HG03571 (cell line): Measurements from ENCODE around the gene SDF2L1.
A peak's percentile ranks its signal among the peaks of the same experiment; 100 is the strongest.
"Not testable (repeated sequence)": the region's sequence is repeated elsewhere in the genome, so short reads cannot be mapped to it uniquely, and the experiment has no call there.

Experiments
- ATAC-seq: cut with Tn5 transposase; IDR thresholded peaks from one replicate; pipeline ENCODE4 v1.9.1; 2021; ENCODE audit not compliant: unreplicated experiment

Gene SDF2L1

DNA sequence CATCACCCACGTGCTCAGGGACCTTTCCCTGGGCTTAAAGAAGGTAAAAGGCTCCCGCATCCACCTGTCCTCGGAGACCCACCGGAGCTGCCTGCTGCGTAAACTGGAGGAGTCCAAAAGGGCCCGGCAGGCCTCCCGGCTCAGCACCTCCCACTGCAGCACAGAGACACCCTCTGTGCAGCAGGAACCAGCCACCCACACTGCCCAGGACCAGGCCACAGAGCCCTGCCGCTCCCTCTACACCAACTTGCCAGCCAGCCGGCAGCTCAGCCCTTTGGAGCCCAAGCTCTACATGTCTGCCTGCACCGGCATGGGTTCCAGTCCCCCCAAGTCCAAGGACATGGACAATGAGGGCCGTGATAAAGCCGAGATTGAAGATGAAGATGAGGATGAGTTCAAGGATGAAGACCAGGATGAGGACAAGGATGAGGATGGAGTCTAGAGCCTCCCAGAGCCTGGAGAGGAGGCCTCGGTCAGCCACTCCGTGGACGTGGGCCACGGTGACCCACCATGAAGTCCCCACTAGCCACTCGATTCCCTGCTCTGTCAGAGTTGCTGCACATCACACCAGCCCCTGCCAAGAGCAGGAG, 5.4 kb upstream of the SDF2L1 start:
- ATAC-seq, result no peak

DNA sequence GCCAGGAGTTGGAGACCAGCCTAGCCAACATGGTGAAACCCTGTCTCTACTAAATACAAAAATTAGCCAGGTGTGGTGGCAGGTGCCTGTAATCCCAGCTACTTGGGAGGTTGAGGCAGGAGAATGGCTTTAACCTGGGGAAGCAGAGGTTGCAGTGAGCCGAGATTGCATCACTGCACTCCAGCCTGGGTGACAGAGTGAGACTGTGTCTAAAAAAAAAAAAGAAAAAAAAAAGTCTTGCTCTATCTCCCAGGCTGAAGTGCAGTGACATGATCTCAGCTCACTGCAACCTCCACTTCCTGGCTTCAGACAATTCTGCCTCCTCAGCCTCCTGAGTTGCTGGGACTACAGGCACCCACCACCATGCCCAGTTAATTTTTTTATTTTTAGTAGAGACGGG, 4.7 kb upstream of the SDF2L1 start:
- not testable (repeated sequence) for ATAC-seq

DNA sequence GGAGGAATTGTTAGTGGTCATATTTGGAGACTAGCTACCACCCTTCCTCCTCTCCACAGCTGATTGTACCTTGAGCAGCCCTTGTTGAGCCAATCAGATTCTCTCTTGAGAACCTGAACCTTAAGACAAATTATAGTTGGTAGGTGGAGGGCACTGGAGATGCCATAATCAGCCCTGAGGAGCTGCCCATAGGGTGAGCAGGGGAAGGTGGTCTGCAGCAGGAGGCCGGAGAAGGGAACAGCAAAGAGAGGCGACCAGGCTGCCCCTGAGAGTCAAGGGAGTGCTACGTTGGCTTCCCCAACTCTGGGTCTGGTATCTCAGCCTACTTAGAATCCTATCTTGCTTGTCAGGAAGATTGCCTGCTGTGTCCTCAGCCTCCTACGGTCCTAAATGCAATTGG, 2.7 kb upstream of the SDF2L1 start:
- no peak for ATAC-seq

DNA sequence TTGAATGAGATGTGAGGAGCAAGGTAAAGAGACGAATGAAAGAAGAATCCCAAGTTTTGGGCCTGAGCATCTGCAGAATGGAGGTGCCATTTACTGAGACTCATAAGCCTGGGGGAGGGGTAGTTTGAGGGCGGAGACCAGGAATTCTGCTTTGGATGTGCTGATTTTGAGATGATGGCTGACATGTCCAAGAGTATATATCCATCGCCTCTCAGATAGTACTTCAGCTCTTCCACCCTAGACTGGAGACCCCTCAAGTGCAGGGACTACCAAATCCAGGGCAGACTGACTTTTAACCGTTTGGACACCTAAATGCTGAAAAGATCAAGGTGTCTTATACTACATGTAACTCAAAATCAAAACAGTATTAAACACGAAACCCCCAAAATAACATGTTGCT, 1.3 kb upstream of the SDF2L1 start:
- no peak for ATAC-seq

DNA sequence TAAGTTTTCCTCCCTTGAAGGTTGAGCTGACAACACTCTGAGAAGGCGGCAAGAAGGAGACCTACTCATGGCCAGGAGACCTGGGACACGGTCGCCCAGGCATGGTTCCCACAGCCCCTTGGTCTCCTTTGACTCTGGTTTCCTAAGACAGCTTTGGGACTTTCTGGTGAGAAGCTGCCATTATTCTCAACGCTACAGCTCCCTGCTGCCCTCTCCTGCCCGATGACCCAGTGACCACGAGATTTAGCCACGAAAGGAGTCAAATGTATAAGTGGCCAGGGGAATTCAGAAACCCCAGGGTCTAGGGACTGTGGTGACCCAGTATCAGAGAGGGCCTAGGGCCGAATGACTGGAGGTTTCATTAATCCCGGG, 699 bp upstream of the SDF2L1 start:
- ATAC-seq, result no peak

DNA sequence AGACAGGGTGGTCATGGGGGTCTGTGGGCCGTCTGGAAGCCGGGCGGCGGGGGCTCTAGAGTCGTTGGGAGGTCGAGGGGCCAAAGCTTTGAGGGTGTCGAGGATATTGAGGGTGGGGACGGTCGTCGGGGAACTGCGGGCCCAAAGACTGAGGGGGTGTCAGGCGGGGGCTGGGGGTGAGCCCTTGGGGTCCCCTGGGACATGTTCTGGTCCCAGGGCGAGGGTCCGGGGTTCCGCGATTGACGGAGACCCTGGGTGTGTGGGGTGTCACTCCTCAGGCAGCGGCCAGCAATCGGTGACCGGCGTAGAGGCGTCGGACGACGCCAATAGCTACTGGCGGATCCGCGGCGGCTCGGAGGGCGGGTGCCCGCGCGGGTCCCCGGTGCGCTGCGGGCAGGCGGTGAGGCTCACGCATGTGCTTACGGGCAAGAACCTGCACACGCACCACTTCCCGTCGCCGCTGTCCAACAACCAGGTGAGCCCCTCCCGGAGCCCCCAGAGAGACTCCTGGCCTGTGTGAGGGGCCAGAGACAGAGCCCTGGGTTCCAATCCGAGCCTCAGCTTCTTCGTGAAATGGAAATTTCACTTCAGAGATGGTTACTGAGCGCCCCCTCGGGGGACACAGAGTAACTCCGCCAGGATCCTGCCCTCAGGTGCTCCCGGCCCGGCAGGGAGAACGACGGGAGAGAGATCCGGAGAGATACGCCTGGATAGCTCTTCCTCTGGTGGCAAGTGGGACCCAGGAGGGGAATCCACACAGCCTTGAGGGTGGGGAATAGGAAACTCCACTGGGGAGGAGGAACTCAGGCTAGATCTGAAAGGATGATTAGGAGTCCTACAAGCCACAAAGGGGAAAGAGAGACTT, 714 bp downstream of the SDF2L1 start:
- ATAC-seq, result no peak

DNA sequence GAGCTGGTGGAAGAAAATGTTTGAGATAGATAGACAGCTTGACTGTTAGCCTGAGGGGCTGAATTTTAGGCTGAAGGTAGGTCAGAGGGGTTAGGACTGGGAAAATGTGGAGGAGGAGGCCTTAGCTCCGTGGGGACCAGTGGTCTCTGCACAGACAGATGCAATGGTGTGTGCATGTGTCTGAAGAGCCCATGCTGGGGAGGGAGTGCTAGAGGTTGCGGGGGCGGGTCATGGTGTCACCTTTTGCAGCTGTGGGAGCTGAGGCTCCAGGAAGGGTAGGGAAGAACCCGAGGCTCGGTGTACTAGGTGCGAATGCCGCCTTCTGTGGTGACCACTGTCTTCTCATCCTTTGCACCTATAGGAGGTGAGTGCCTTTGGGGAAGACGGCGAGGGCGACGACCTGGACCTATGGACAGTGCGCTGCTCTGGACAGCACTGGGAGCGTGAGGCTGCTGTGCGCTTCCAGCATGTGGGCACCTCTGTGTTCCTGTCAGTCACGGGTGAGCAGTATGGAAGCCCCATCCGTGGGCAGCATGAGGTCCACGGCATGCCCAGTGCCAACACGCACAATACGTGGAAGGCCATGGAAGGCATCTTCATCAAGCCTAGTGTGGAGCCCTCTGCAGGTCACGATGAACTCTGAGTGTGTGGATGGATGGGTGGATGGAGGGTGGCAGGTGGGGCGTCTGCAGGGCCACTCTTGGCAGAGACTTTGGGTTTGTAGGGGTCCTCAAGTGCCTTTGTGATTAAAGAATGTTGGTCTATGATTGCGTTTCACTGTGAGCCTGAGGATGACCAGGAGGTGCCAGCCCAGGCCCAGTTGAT, 1.6 kb downstream of the SDF2L1 start:
- ATAC-seq, result no peak

DNA sequence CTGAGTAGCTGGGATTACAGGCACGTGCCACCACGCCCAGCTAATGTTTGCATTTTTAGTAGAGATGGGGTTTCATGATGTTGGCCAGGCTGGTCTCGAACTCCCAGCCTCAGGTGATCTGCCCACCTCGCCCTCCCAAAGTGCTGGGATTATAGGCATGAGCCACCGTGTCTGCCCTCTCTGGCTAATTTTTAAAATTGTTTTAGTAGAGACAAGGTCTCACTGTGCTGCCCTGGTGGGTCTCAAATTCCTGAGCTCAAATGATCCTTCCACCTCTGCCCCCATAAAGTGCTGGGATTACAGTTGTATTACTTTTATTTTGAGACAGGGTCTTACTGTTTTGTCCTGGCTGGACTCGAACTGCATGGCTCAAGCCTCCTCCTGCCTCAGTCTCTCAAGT, 3.4 kb downstream of the SDF2L1 start:
- ATAC-seq, result not testable (repeated sequence)

DNA sequence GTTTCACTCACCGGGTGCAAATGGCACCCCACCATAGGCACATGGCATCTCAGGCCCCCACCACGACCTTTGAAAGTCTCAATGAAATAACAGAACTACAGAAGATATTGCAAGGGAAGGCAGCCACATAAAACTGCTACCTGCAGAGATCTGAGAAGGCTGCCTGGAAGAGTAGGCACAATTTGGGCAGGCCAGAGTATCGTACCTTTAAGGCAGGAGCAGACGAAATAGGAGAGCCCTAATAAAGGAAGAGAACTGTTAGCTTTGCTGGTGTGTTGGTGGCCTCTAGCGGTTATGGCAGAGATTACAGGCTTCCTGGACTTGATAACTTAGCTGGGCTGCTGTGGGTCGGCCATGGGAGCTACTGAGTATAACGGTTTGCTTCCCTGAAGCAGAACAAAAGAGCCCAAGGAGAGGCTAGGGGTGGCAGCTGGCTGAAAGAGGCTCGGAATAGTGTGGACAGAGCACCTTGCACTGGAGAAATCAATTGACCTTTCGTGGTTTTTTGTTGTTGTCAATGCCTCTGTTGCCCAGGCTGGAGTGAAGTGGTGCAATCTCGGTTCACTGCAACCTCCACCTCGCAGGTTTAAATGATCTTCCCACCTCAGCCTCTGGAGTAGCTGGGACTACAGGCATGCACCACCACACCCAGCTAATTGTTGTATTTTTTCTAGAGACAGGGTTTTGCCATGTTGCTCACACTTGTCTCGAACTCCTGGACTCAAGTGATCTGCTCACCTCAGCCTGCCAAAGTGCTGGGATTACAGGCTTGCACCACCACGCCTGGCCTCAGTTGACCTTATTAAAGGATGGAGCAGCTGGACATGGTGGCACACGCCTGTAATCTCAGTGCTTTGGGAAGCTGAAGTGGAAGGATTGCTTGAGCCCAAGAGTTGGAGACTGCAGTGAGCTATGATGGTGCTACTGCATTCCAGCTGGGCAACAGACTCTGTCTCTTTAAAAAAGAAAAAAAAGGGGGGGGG, 4.8 kb downstream of the SDF2L1 start:
- no peak for ATAC-seq

DNA sequence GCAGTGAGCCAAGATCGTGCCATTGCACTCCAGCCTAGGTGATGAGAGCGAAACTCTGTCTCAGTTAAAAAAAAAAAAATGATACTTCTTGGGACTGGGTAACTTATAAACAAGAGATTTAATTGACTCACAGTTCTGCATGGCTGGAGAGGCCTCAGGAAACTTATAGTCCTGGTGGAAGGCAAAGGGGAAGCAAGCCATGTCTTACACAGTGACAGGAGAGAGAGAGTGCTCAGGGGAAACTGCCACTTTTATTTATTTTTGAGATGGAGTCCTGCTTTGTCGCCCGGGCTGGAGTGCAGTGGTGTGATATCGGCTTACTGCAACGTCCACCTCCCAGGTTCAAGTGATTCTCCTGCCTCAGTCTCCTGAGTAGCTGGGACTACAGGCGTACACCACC, 8.2 kb downstream of the SDF2L1 start:
- no peak for ATAC-seq

DNA sequence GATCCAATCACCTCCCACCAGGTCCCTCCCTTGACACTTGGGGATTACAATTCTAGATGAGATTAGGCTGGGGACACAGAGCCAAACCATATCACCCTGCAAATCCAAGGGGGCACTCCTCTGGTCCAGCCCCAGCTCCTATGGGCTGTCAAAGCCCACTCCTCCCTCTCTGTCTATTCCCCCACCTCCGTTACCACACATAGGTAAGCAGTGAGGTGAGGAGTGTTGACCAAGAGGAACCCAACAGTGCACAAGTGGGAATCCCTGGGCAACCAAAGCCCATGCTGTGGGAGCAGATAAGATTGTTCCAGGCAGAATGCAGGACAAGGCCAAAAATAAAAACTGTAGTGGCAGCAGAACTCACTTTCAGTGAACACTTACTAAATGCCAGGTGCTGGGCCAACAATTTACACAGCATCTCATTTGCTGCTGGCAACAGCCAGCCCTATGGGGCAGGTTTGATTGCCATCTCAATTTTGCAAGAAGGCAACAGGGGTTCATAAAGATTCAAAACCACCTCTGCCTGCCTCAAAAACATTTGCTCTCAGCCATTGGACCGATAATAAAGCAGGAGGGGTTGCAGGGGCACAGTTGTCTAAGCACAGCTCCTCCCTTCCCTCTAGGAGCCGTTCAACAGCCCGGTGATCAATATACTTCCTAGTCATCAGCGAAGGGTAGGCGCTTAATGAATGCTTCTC, 8.9 kb downstream of the SDF2L1 start:
- ATAC-seq, result no peak

DNA sequence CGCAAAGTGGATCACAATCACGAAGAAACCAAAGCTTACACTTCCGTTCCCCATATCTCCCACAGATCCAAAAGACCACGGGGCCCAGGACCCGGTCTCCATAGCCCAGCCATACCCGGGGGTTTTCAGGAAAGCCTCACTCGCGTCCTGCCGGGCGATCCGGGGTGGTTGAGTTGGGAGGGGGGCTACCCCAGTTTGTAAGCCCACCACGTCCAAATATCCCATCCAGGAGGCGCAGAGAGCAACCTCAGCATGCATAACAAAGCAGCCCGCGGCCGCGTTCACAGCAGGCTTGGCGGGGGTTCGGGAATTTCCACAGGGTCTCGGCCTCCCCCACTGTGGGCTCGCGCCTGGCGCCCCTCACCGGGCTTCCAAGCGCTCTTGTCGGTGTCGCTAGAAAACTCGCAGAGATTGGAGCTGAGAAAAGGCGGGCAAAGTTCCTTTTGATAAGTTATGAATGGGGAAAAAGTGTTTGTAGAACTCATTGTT, 9.5 kb downstream of the SDF2L1 start:
- peak; percentile 24 for ATAC-seq

DNA sequence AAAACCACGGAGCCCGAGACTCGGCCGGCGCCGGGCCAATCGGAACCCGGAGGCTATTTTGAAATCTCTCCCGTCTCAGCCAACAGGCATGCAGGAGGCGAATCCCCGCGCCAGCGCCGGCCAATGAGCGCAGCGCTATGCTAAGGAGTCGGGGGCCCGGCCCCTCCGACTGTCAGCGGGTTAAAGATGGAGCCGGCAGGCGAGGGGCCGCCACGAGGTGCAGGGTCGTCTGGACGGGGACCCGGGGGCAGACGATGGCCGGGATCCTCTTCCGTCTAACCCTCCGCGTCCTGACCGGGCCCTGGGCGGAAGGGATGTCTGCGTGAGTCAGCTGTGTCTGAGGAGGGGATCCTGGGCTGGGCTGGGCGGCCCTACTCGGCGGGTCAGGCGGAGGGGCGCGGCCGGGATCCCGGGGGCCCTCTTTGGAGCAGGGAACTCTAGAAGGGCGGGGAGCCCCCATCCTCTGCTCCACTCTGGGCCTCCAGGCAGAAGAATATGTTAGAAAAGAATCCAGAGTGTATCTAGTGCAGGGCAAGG, 10.0 kb downstream of the SDF2L1 start:
- peak; percentile 80 for ATAC-seq

DNA sequence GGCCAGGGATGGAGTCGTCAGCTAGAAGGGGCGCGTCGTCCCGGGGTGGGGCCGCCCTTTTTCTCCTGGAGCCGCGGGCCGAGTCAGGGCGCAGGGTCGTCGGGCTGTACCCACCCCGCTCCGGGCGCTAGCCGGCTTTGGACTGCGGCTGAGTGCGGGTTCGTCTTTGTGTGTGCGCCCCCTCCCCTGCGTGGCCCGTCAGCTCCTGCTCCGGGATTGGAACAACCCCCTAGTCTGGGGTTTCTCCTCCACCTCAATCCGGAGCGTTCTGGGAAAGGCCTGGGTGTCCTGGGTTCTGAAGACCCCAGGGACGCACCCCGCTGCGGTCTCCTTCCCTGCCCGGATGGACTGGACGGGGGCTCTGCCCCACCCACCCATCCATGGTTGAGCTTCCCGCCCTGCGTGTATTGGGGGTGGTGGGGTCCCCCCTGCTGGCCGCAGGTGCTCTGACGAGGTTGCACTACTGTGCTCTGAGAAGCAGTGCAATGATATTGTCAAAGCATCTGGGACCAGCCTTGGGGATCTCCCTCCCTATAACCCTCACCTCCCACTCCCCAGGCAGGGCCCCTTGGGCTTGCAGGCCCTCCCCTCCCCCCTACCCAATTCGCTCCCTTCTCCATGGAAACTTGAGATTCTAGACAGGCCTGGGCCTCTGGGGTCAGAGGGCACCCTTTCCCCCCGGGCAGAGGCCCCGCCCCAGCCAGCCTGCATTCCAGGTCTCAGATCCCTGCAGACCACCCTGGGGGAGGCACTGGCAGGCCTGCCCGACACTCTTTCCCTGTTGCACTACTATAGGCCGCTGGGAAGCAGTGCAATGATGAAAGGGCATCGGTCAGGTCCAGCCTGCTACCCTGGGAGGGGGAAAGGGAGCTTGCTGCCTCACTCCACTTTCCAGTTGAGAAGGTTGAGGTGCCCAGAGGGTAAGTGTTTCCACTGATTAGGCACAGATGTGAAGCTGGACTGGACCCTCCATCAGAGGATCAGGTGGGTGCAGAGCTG, 10.7 kb downstream of the SDF2L1 start:
- no peak for ATAC-seq

DNA sequence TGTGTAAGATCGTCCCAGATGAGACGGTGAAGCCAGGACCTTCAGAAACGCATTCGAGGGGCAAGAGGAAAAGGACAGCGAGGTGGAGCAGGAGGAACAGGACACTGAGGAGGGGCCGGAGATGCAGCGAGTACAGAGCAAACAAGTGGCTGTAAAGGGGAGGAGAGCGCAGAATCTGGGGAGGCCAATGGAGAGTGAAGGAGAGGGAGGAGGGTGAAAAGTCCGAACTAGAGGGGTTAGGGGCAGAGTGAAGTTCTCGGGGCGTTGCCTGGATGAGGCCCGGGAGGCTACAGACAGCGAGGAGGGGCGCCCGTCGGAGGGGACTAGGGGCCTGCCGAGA, 14.9 kb downstream of the SDF2L1 start:
- no peak for ATAC-seq

DNA sequence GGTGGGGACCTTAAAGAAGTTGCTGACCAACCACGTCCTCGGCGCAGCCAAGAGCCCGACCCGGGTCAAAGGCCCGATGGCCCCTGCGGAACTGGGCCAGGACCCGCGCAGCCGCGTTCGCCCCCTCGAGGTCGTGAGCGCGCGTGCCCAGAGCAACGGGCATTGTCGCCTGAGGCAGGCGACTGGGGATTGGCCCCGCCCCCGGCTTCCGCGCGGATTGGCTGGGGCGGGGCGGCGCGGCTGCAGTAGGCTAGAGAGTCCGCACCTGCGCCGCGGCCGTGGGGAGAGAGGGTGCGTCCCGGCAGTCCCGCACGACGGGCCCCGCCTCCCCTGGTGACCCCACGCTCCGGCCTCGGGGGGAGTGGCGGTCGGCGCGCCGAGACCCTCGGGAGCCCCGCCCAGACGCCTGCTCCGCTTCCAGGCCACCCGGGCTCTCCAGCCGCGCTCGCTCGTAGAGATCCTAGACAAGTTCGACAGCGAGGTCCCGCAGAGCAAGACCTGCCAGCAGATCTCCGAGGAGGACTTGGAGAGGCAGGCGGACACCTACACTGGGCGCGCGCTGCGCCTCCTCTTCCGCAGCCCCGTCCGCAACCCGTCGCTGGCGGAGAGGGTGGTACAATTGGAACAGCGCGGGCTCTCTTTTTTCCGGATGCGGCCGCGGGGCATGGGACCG, 15.4 kb downstream of the SDF2L1 start:
- ATAC-seq, result peak; percentile 46

DNA sequence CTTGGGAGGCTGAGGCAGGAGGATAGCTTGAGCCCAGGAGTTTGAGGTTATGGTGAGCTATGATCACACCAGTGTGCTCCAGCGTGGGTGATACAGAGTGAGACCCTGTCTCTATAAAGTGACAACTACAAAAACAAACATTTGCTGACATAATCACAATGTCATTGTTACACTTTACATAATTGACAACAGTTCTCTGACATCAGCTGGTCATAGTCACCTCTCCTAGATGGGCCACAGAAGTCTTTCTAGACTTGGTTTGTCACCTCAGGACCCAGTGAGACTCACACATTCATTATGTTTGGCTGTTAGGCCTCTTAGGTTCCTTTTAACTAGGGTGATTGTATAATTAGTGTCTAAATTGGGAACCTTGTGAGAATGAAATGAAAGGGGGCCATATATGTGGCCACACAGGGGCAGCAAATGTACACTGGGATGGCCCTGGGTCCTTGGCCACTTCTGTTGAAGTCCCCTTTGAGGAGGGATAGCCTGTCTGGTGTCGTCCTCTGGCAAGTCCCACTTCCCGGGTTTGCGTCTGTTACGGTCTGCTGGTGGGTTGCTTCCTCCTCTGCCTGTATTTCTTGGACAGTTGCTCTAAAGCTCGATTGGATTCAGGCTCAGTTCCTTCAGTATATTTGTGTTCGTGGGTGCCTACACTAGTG, 17.9 kb downstream of the SDF2L1 start:
- ATAC-seq, result no peak
